GM12878 (cell line): Measurements from ENCODE around the gene ADAM19. TPM values are rescaled to one million over a fixed set of nuclear protein-coding genes. Genes with fewer than 3 reads are reported as not detected.

ENCODE experiments used
- CEBPZ ChIP-seq: fragments of 150-350 bp; IDR thresholded peaks from 2 replicates; pipeline ENCODE4 v1.6.1; 2016; ENCODE audit warnings: low read depth, low read length
- HDGF ChIP-seq: fragments of 450-650 bp; IDR thresholded peaks from 2 replicates; pipeline ENCODE4 v1.6.1; 2016; ENCODE audit warnings: antibody characterized with exemption
- HSF1 ChIP-seq: fragments of 150-350 bp; IDR thresholded peaks from 2 replicates; pipeline ENCODE4 v1.6.1; 2014; ENCODE audit warnings: mild to moderate bottlenecking, low read depth, low read length
- KLF5 ChIP-seq: fragments of 450-650 bp; IDR thresholded peaks from 2 replicates; pipeline ENCODE4 v1.6.1; 2014; ENCODE audit warnings: mild to moderate bottlenecking; ENCODE audit not compliant: partially characterized antibody
- MEF2A ChIP-seq: IDR thresholded peaks from 2 replicates; pipeline ENCODE4 v1.6.1; 2011; ENCODE audit warnings: low read depth, mild to moderate bottlenecking, low read length, moderate library complexity; ENCODE audit not compliant: insufficient read depth
- MYB ChIP-seq: fragments of 150-350 bp; IDR thresholded peaks from 2 replicates; pipeline ENCODE4 v1.6.1; 2014; ENCODE audit warnings: mild to moderate bottlenecking, low read depth, low read length, borderline replicate concordance
- NR2C1 ChIP-seq: fragments of 450-650 bp; IDR thresholded peaks from 2 replicates; pipeline ENCODE4 v1.6.1; 2017; ENCODE audit warnings: antibody characterized with exemption, mild to moderate bottlenecking, moderate library complexity
- PAX8 ChIP-seq: fragments of 450-650 bp; IDR thresholded peaks from 2 replicates; pipeline ENCODE4 v1.6.1; 2017; ENCODE audit warnings: mild to moderate bottlenecking, moderate library complexity
- PML ChIP-seq: IDR thresholded peaks from 2 replicates; pipeline ENCODE4 v1.6.1; 2012; ENCODE audit warnings: low read length, inconsistent platforms
- POLR2AphosphoS5 ChIP-seq: IDR thresholded peaks from 2 replicates; pipeline ENCODE4 v1.6.1; 2011; ENCODE audit warnings: mild to moderate bottlenecking, low read length, inconsistent platforms
- POU2F2 ChIP-seq: IDR thresholded peaks from 3 replicates; pipeline ENCODE4 v1.6.1; 2011; ENCODE audit warnings: low read depth, mild to moderate bottlenecking, low read length, borderline replicate concordance
- RBBP5 ChIP-seq: fragments of 200-600 bp; sonication (generic); conservative IDR thresholded peaks from 2 replicates; pipeline ENCODE4 v1.6.1; 2016
- RELB ChIP-seq: fragments of 450-650 bp; IDR thresholded peaks from 2 replicates; pipeline ENCODE4 v1.6.1; 2017; ENCODE audit warnings: low read depth, mild to moderate bottlenecking, moderate library complexity
- REST ChIP-seq: IDR thresholded peaks from 2 replicates; pipeline ENCODE4 v1.6.1; 2012; ENCODE audit warnings: mild to moderate bottlenecking, low read depth, low read length
- SIN3A ChIP-seq: IDR thresholded peaks from 2 replicates; pipeline ENCODE4 v1.6.1; 2012; ENCODE audit warnings: low read depth, low read length, improper control_type of control experiment
- TBL1XR1 ChIP-seq: IDR thresholded peaks from 2 replicates; pipeline ENCODE4 v1.6.1; 2012; ENCODE audit warnings: low read depth, low read length, improper control_type of control experiment
- TCF12 ChIP-seq: IDR thresholded peaks from 2 replicates; pipeline ENCODE4 v1.6.1; 2011; ENCODE audit warnings: low read depth, mild to moderate bottlenecking, low read length
- USF1 ChIP-seq: IDR thresholded peaks from 2 replicates; pipeline ENCODE4 v1.6.1; 2011; ENCODE audit warnings: borderline replicate concordance, low read depth, mild to moderate bottlenecking, moderate library complexity, mixed read lengths, low read length; ENCODE audit not compliant: insufficient read depth; ENCODE audit errors: extremely low read length
- ZSCAN29 ChIP-seq: fragments of 450-650 bp; IDR thresholded peaks from 2 replicates; pipeline ENCODE4 v1.6.1; 2017; ENCODE audit warnings: mild to moderate bottlenecking, moderate library complexity
- polyA plus RNA-seq, 11 experiments: library from polyadenylated mRNA; depleted of rRNA in 4 of 11; unstranded in 6 of 11; stranded (reverse) in 5 of 11; fragments of >200 nt; fragmentation: Nextera tagmentation in 4 of 11; fragmentation: Illumina TruSeq in 1 of 11; extraction: Ambion mirVana in 4 of 11; extraction: Trizol in 1 of 11; gene quantifications; 1 replicate in 1 of 11; 2 replicates in 10 of 11; pipeline versions ENCODE4 v1.2.1 to v1.2.3, GENCODE V29; 2011 to 2016; ENCODE audit warnings: inconsistent platforms in 2 of 11, missing spikeins in 2 of 11, low read depth in 1 of 11
- total RNA-seq, 4 experiments: library from RNA; depleted of rRNA in 3 of 4; stranded (reverse); fragments of >200 nt in 3 of 4; fragmentation: Illumina TruSeq in 1 of 4; extraction: Trizol in 1 of 4; gene quantifications; 2 replicates each; pipeline versions ENCODE4 v1.2.1 to v1.2.3, GENCODE V29; 2013 to 2021

Gene ADAM19
- total and polyA plus RNA-seq, 10 of the 15 experiments (the other 5 are each of a cell fraction or from before 2014, with no cell fraction given), result 16.0 to 92.8 (median 44.7) TPM

- TF ChIP-seq MEF2A (0 out of 2 replicates have a peak, but pooled peaks have one; percentile 67), PML (0 out of 2 replicates have a peak, but pooled peaks have one; percentile 37), RBBP5 (no peak), REST (no peak), ZSCAN29 (peak; percentile 91), RELB (peak; percentile 39), NR2C1 (no peak), HSF1 (no peak), HDGF (no peak), POU2F2 (peak; percentile 93; the same call in 2 of the 3 replicates), MYB (no peak), PAX8 (no peak), POLR2AphosphoS5 (peak; percentile 53), CEBPZ (no peak), KLF5 (no peak), USF1 (no peak), SIN3A (no peak), TCF12 (peak; percentile 93), TBL1XR1 (peak; percentile 59; the same call in 1 of the 2 replicates)
Measured at GRCh38 chr5:157540707-157541446, 34.7 kb downstream of the ADAM19 start (continued).
